Activated naive CD4-positive, alpha-beta T cell treated with anti-CD3 and anti-CD28 coated beads, Interleukin-2, amount 50 U/mL, for 24 hours (primary cell): ENCODE measurements around the gene GAS6.
A peak's percentile ranks its signal among the peaks of the same experiment; 100 is the strongest.
"Not testable (repeated sequence)": the region's sequence is repeated elsewhere in the genome, so short reads cannot be mapped to it uniquely, and the experiment has no call there.

ENCODE experiments used
- H3K27ac Mint-ChIP-seq: one replicate; pipeline ENCODE4 v1.8.0; 2021; ENCODE audit warnings: mild to moderate bottlenecking, mixed read lengths
- H3K27me3 Mint-ChIP-seq: one replicate; pipeline ENCODE4 v1.8.0; 2021; ENCODE audit warnings: mixed read lengths
- H3K36me3 Mint-ChIP-seq: one replicate; pipeline ENCODE4 v1.8.0; 2021; ENCODE audit warnings: mixed read lengths
- H3K4me1 Mint-ChIP-seq: one replicate; pipeline ENCODE4 v1.8.0; 2021; ENCODE audit warnings: mixed read lengths
- H3K4me3 Mint-ChIP-seq: one replicate; pipeline ENCODE4 v1.8.0; 2021; ENCODE audit warnings: mild to moderate bottlenecking, mixed read lengths
- H3K9me3 Mint-ChIP-seq: one replicate; pipeline ENCODE4 v1.8.0; 2021; ENCODE audit warnings: mixed read lengths

GAS6 gene

DNA sequence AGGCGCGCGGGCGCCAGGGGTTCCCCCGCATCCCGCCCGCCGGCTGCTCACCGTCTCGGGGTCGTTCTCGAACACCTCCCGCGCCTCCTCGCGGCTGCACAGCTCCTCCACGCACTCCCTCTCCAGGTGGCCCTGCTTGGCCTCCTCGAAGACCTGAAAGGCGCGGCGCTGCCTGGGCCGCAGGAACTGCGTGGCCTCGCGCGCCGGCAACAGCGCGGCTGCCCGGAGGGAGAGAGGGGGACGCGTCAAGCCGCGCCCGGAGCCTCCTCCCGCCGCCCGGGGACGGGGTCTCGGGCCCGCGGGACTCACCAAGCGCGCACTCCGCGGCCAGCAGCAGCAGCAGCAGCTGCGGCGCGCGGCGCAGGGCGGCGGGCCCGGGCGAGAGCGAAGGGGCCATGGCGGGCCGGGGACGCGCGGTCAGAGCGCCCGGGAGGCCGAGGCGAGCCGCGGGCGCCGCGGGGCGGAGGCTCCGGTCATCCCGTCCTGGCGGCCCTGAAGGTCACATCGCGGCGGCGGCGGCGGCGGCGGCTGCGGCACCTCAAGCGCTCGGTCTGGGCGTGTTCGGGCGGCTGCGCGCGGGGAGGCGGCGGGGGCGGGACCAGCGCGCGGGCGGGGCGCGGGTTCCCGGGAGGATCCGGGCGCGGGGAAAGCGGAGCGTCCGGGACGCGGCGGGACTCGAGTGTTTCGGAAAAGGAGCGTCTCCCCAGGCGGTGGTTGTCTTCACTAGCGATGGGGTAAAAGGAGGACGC, at the start of gene GAS6:
Gene GAS6 (minus strand): TSS at position 553 of the 749 bp plus-strand sequence. CDS start 156 bp downstream, at position 397.
- Mint-ChIP-seq H3K36me3 (no peaks in the 10 kb centered on the region), H3K27me3 (peaks cover 19% of the 10 kb centered on the region), H3K27ac (no peak within 1 kb of the TSS)

DNA sequence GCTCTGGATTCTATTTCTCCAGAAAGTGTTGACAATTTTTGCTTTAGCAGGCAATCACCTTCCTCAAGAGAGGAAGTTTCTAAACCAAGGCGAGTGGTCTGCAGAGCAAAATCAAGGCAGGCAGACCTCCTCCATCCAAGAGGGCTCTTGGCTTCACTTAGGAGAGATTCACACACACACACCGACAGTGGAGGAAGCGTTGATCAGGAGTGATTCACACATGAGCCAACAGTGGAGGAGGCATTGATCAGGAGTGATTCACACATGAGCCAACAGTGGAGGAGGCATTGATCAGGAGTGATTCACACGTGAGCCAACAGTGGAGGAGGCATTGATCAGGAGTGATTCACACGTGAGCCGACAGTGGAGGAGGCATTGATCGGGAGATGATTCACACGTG, 49.5 kb upstream of the GAS6 start:
- not testable (repeated sequence) for H3K4me1 Mint-ChIP-seq, H3K4me3 Mint-ChIP-seq, H3K9me3 Mint-ChIP-seq, H3K36me3 Mint-ChIP-seq, H3K27ac Mint-ChIP-seq
- peaks cover 39% of the 10 kb centered on the region for H3K27me3 Mint-ChIP-seq

More for the DNA sequence above, at the start of gene GAS6:
- Mint-ChIP-seq H3K9me3 (no peaks in the 10 kb centered on the region), H3K4me1 (peaks cover 6% of the 10 kb centered on the region), H3K4me3 (peak within 1 kb of the TSS; percentile 71)

DNA sequence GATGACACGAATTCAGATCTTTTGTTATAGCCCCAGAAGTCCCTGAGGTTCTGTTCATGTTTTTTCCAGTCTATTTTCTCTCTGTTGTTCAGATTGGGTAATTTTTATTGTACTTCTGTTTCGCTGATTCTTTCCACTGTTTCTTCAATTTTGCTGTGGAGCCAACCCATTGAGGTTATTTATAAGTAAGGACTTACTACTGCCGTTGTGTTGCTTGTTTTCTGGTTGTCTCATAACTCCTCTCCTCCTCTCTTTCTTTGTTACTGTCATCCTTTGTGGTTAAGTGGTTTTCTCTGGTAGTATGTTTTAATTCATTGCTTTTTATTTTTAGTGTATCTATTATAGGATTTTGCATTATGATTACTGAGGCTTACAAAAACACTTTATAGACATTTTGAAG, 48.7 kb upstream of the GAS6 start:
- Mint-ChIP-seq H3K4me1 (peaks cover 12% of the 10 kb centered on the region), H3K27ac (peak overlapping the region; percentile 8), H3K36me3 (peaks cover 8% of the 10 kb centered on the region), H3K4me3 (no peak overlapping the region), H3K9me3 (peaks cover 6% of the 10 kb centered on the region), H3K27me3 (peaks cover 41% of the 10 kb centered on the region)

DNA sequence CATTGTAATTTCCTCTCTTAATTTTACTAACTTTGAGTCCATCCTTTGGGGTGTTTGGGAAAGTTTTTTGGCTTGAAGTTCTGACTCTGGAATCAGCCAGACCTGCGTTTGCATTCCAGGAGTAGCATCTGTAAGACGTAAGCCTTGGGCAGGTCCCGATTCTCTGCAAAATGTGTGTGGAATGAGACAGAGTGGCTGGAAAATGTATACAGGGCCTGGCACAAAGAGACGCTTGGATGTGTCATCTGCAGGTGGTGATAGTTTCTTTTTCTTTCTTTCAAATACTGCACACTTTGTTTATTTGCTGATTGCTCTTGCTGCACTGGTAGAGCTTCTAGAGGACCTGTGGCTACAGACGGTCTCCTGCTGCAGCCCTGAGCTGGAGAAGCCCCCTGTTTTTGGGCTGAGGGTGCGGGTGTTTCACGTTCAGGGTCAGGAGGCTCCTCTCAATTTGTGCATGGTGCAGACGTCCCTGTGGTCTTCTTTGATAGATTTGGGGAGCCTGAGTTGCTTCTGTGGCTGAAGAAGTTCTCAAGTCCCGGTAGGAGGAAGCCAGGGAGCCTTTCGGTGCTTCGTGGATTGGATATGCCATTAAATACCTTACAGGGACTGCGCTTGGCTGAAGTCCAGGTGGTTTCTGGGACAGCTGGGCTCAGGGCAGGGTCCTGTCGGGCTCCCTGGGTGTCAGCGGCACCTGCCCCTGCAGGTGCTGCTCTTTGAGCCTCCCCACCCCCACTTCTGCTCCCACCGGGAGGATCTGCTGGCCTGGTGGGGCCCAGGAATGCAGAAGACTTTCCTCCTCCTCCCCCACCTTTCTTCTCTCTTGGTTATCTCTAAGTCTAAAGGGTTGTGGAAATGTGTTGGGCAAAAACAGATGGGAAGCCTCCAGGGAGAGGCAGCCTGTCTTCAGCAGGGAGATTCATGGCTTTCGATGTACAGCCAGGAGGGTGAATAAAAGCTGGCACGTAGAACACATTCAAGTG, 44.0 kb upstream of the GAS6 start:
- Mint-ChIP-seq H3K36me3 (peaks cover 8% of the 10 kb centered on the region), H3K27me3 (peaks cover 25% of the 10 kb centered on the region), H3K4me1 (peaks cover 12% of the 10 kb centered on the region), H3K4me3 (no peak overlapping the region), H3K27ac (no peak overlapping the region), H3K9me3 (peaks cover 6% of the 10 kb centered on the region)

DNA sequence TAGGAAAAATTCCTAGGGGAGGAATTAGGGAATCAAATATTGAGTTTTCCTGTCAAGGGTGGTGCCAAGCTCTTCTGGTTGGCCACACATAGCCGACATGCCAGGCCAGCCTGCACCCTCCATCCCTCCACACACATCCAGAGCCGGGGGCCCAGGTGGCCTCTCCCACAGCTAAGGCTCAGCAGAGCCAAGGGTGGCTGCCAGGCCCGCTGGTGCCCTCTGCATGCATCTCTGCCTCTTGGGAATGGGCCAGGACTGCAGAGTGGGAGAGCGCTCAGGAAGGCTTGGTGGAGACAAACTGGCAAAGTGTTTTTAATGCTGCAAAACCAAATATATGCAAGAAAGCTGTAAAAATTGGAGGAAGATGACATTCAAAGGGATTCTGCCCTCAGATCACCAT, 42.7 kb upstream of the GAS6 start:
- H3K36me3 Mint-ChIP-seq, result peaks cover 2% of the 10 kb centered on the region
- H3K27me3 Mint-ChIP-seq, result peaks cover 16% of the 10 kb centered on the region
- no peak overlapping the region for H3K4me3 Mint-ChIP-seq
- H3K27ac Mint-ChIP-seq, result no peak overlapping the region
- peaks cover 7% of the 10 kb centered on the region for H3K4me1 Mint-ChIP-seq
- no peaks in the 10 kb centered on the region for H3K9me3 Mint-ChIP-seq

DNA sequence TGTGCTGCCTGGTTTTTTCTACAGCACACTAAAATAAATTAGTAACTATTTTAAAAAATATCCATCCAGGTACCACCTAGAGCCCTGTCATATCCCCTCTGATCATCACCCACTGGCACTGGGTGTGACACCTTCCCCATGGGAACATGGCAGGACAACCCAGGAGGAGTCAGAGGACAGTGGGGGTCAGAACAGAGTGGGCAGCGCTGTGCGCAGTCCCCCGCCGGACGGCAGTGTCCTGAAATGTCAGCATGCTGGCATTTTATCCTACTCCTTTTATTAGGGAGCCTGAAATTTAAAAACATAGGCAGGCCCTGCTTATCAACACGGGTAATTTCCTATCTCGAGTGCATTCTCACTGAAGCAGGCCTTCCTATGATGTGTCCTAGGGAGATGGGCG, 42.1 kb upstream of the GAS6 start:
- Mint-ChIP-seq H3K27me3 (peaks cover 9% of the 10 kb centered on the region), H3K4me1 (peaks cover 7% of the 10 kb centered on the region), H3K27ac (no peak overlapping the region), H3K9me3 (no peaks in the 10 kb centered on the region), H3K36me3 (peaks cover 2% of the 10 kb centered on the region), H3K4me3 (no peak overlapping the region)

DNA sequence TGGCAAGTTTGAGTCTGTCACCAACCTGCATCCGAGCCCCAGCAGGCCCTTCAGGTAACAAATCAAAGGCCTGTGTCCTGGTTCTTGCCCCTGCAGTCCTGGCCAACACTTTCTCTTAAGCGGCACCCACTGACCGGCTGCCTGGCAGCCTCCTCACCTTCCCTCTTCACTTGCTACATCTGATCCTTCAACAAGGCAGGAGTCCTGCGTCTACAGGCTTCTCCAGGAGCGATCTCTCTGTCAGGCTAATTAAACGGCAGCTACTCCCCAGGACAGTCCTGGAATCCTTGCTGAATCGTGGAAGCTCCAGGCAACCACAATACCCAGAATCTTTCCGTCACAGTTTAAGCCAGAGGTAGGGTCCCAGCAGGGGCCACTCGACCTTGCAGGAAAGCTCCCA, 41.1 kb upstream of the GAS6 start:
- no peaks in the 10 kb centered on the region for H3K9me3 Mint-ChIP-seq
- H3K36me3 Mint-ChIP-seq, result no peaks in the 10 kb centered on the region
- H3K27me3 Mint-ChIP-seq, result peaks cover 5% of the 10 kb centered on the region
- no peak overlapping the region for H3K4me3 Mint-ChIP-seq
- no peak overlapping the region for H3K27ac Mint-ChIP-seq
- H3K4me1 Mint-ChIP-seq, result peaks cover 7% of the 10 kb centered on the region

DNA sequence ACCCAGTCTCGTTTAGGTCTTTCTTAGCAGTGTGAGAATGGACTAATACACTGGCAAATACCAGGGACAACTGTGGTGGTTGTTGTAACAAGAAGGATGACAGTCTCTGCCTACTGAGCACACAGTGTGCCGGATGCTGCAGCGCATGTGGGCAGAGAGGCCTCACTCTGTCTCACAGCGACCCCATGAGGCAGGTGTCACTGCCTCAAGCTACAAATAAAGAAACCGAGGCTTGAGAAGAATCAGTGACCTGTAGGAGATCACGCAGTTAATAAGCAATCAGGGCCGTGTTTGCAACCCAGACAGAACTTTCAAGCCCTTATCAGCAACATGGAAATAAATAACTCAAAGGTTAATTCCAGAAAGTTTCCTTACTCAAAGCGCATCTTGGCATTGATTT, 40.5 kb upstream of the GAS6 start:
- Mint-ChIP-seq H3K27ac (no peak overlapping the region), H3K4me1 (peaks cover 7% of the 10 kb centered on the region), H3K4me3 (no peak overlapping the region), H3K36me3 (no peaks in the 10 kb centered on the region), H3K27me3 (peaks cover 4% of the 10 kb centered on the region), H3K9me3 (no peaks in the 10 kb centered on the region)

DNA sequence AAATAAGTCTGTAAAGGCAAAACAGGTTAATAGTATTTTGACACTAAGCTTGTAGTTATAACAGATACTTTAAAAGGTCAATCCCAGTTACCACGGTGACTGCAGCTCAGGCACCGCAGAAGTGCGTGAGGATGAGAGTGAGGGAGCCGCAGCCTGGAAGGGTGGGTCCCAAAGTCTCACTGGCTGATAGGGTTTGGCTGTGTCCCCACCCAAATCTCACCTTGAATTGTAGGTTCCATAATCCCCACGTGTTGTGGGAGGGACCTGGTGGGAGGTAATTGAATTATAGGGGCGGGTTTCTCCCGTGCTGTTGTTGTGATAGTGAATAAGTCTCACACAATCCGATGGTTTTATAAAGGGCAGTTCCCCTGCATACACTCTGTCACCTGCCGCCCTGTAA, 40.0 kb upstream of the GAS6 start:
- H3K27me3 Mint-ChIP-seq, result peaks cover 1% of the 10 kb centered on the region
- H3K4me3 Mint-ChIP-seq, result no peak overlapping the region
- no peaks in the 10 kb centered on the region for H3K36me3 Mint-ChIP-seq
- no peak overlapping the region for H3K27ac Mint-ChIP-seq
- H3K9me3 Mint-ChIP-seq, result no peaks in the 10 kb centered on the region
- peaks cover 7% of the 10 kb centered on the region for H3K4me1 Mint-ChIP-seq

DNA sequence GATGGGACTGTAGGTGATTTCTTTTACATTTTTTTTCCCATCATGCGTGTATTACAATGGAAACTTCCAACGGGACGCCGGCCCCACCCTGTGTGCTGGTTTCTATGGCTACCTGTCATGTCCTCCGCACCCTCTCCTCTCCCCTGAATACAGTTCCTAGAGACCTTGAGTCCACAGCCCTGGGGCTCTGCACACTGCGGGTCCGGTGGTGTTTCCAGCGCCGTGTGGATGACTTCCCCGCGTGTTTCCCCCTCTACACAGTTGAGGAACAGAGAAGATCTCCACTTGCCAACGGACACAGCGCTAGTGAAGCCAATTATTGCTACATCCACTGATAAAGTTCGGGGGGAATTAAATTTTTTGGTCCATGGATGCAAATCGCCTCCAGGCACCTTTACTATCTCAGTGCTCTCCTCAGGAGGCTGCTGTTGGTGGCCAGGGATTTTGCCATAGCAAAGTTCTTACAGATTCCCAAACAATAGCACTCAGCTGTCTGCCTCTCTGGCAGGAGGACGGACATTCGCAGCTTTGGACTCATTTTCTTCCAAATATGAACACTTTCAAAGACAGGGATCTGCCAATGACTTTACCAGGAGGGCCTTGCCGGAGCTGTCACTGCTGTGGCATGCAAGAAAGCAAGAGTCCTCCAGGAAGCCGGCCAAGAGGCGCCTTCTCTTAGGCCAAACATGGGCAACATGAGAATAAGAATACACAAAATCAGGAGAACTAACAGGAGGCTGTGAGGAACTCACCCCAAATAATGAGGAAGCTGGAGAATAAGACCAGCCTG, 39.3 kb upstream of the GAS6 start:
- Mint-ChIP-seq H3K4me3 (no peak overlapping the region), H3K4me1 (peaks cover under 1% of the 10 kb centered on the region), H3K9me3 (no peaks in the 10 kb centered on the region), H3K27me3 (no peaks in the 10 kb centered on the region), H3K27ac (no peak overlapping the region), H3K36me3 (no peaks in the 10 kb centered on the region)

GRCh38 chr13:113902481-113902880, 38.6 kb upstream of the GAS6 start:
- no peaks in the 10 kb centered on the region for H3K4me1 Mint-ChIP-seq
- H3K4me3 Mint-ChIP-seq, result no peak overlapping the region
- peaks cover 1% of the 10 kb centered on the region for H3K27me3 Mint-ChIP-seq
- no peaks in the 10 kb centered on the region for H3K36me3 Mint-ChIP-seq
- no peak overlapping the region for H3K27ac Mint-ChIP-seq
- H3K9me3 Mint-ChIP-seq, result no peaks in the 10 kb centered on the region

GRCh38 chr13:113901642-113902041, 37.8 kb upstream of the GAS6 start:
- Mint-ChIP-seq H3K27ac (no peak overlapping the region), H3K4me3 (no peak overlapping the region), H3K27me3 (peaks cover 3% of the 10 kb centered on the region), H3K9me3 (no peaks in the 10 kb centered on the region), H3K36me3 (no peaks in the 10 kb centered on the region), H3K4me1 (no peaks in the 10 kb centered on the region)

DNA sequence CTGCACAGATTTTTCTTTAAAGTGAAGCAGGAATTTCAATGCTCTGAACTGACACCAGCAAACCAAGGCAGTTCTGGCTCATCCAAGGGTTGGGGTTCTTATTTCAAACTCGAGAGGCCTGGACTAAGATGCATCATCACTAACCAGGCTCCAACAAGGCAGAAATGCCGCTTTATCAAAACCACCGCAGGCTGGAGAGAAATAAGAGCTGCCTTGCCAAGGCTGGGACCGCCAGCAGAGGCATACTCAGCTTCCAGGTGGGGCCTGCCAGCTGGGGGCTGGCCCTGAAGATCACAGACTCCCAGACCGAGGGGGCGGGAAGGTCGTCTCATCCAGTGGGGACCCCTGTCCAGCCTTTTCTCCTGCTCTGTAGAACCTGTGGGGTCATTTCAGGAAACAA, 37.4 kb upstream of the GAS6 start:
- no peaks in the 10 kb centered on the region for H3K9me3 Mint-ChIP-seq
- no peak overlapping the region for H3K27ac Mint-ChIP-seq

GRCh38 chr13:113900646-113901045, 36.8 kb upstream of the GAS6 start:
- Mint-ChIP-seq H3K4me1 (no peaks in the 10 kb centered on the region), H3K27ac (no peak overlapping the region), H3K9me3 (no peaks in the 10 kb centered on the region), H3K27me3 (peaks cover 3% of the 10 kb centered on the region), H3K4me3 (no peak overlapping the region), H3K36me3 (no peaks in the 10 kb centered on the region)

More for the DNA sequence above, 37.4 kb upstream of the GAS6 start:
- Mint-ChIP-seq H3K4me1 (no peaks in the 10 kb centered on the region), H3K4me3 (no peak overlapping the region), H3K27me3 (peaks cover 3% of the 10 kb centered on the region), H3K36me3 (no peaks in the 10 kb centered on the region)

- Mint-ChIP-seq H3K4me1 (no peaks in the 10 kb centered on the region), H3K36me3 (no peaks in the 10 kb centered on the region), H3K27me3 (peaks cover 5% of the 10 kb centered on the region), H3K9me3 (peaks cover 5% of the 10 kb centered on the region), H3K27ac (no peak overlapping the region), H3K4me3 (no peak overlapping the region)
Observed at GRCh38 chr13:113898391-113898790, 34.5 kb upstream of the GAS6 start.
